Measurements from ENCODE around the gene PRPF18.

DNA sequence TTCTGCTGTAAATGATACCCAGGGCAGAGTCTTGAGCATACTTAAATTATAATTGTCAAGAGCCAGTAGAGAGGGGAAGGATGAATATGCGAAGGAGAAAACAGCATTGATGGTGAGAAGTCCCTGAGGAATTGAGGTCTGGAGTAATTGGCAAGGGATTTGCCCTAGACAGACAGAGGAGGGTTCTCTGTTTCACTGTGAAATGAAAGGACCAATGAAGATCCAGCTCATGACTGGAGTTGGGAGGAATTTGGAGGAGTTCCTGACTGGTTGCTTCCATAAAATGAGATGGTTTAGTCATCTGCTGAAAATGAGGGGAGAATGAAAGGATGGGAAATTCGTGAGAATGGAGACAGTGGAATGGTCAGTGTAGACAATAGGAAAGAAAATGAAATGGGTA lies 6.8 kb downstream of the PRPF18 start:
- no peak for TF ChIP-seq POLR2AphosphoS5 (IDR thresholded peaks at IDR 0.05)
- TF ChIP-seq, protein P1, sequence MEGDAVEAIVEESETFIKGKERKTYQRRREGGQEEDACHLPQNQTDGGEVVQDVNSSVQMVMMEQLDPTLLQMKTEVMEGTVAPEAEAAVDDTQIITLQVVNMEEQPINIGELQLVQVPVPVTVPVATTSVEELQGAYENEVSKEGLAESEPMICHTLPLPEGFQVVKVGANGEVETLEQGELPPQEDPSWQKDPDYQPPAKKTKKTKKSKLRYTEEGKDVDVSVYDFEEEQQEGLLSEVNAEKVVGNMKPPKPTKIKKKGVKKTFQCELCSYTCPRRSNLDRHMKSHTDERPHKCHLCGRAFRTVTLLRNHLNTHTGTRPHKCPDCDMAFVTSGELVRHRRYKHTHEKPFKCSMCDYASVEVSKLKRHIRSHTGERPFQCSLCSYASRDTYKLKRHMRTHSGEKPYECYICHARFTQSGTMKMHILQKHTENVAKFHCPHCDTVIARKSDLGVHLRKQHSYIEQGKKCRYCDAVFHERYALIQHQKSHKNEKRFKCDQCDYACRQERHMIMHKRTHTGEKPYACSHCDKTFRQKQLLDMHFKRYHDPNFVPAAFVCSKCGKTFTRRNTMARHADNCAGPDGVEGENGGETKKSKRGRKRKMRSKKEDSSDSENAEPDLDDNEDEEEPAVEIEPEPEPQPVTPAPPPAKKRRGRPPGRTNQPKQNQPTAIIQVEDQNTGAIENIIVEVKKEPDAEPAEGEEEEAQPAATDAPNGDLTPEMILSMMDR (IDR thresholded peaks at IDR 0.05 in 8 of 11, conservative IDR thresholded peaks at IDR 0.05 in 3 of 11), result no peak

All from spleen (tissue), 7 donors.